ENCODE results near the gene ADAMTSL1.

DNA sequence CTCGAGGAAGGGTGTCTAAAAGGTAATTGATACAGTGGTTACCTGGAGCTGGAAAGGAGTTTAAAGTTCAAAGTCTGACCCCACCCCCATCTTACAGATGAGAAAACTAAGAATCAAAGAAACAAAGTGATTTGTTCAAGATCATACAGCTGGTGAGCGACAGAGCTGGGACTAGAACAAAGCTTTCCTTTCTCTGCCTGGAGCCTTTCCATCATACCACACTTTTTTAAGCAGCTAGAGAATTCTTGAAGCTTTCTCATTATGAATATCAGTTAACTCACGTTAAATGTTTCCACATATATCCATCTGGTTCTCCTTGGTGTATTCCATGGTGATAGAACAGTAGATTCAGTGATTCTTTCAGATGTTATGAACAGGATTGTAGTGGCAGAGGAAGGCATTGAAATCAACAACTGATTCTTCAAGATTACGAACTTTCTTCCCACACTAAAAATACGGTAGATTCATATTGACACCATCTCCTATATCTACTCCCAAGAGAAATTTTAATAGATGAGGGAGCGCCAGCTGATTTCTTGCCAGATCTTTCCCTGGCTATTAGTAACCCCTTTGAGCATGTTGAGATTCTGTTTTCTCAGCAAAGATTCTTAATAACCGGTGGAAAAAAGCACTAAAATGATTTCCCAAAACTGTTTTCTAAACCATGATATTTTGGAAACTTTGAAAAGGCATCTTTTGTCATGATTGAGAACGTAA lies 233.7 kb downstream of the ADAMTSL1 start:
- TF ChIP-seq, protein P1, sequence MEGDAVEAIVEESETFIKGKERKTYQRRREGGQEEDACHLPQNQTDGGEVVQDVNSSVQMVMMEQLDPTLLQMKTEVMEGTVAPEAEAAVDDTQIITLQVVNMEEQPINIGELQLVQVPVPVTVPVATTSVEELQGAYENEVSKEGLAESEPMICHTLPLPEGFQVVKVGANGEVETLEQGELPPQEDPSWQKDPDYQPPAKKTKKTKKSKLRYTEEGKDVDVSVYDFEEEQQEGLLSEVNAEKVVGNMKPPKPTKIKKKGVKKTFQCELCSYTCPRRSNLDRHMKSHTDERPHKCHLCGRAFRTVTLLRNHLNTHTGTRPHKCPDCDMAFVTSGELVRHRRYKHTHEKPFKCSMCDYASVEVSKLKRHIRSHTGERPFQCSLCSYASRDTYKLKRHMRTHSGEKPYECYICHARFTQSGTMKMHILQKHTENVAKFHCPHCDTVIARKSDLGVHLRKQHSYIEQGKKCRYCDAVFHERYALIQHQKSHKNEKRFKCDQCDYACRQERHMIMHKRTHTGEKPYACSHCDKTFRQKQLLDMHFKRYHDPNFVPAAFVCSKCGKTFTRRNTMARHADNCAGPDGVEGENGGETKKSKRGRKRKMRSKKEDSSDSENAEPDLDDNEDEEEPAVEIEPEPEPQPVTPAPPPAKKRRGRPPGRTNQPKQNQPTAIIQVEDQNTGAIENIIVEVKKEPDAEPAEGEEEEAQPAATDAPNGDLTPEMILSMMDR (IDR thresholded peaks at IDR 0.05), result no peak
- TF ChIP-seq POLR2A (IDR thresholded peaks at IDR 0.05), result no peak
